Heart left ventricle (tissue), 16 donors: Measurements from ENCODE around the gene PCIF1. TPM values are rescaled to one million over a fixed set of nuclear protein-coding genes. Genes with fewer than 3 reads are reported as not detected.

Experiments used
- ATAC-seq, 4 donors: fragments of 200-7000 bp; cut with Tn5 transposase; one replicate each; pipeline ENCODE4 v1.9.1; 2020 to 2022; ENCODE audit warnings: moderate library complexity in 4 of 4, mild to moderate bottlenecking in 3 of 4, moderate number of reproducible peaks in 1 of 4
- DNase-seq, 5 donors: peaks; one replicate each; pipeline ENCODE4 v3.0.0-alpha.2; 2020
- H3K27ac ChIP-seq, 12 donors: fragments of 200-600 bp; sonication (generic) in 4 of 12; one replicate each; pipeline versions ENCODE4 v1.5.0 to v1.8.0; 2016 to 2022; ENCODE audit warnings: mild to moderate bottlenecking in 2 of 12
- H3K27me3 ChIP-seq, 9 donors: fragments of 200-600 bp; sonication (generic) in 2 of 9; one replicate each; pipeline versions ENCODE4 v1.5.1 to v1.8.0; 2016 to 2022; ENCODE audit warnings: mild to moderate bottlenecking in 3 of 9
- H3K36me3 ChIP-seq, 9 donors: fragments of 200-600 bp; sonication (generic) in 2 of 9; one replicate each; pipeline versions ENCODE4 v1.5.0 to v1.8.0; 2018 to 2022; ENCODE audit warnings: mild to moderate bottlenecking in 2 of 9
- H3K4me1 ChIP-seq, 12 donors: fragments of 200-600 bp; sonication (generic) in 4 of 12; one replicate each; pipeline versions ENCODE4 v1.5.0 to v1.8.0; 2016 to 2022; ENCODE audit warnings: mild to moderate bottlenecking in 3 of 12
- H3K4me3 ChIP-seq, 12 donors: fragments of 200-600 bp; sonication (generic) in 4 of 12; one replicate each; pipeline versions ENCODE4 v1.5.0 to v1.8.0; 2017 to 2022; ENCODE audit warnings: mild to moderate bottlenecking in 9 of 12, moderate library complexity in 4 of 12
- H3K9me3 ChIP-seq, 12 donors: fragments of 200-600 bp; sonication (generic) in 4 of 12; one replicate each; pipeline versions ENCODE4 v1.5.0 to v1.8.0; 2016 to 2022; ENCODE audit warnings: mild to moderate bottlenecking in 1 of 12
- POLR2A ChIP-seq, 2 donors: fragments of 450-650 bp; IDR thresholded peaks; one replicate each; pipeline ENCODE4 v1.6.1; 2017; ENCODE audit warnings: antibody characterized with exemption in 2 of 2, mild to moderate bottlenecking in 2 of 2, moderate library complexity in 2 of 2
- WGBS, 4 donors: extraction: QIAGEN DNeasy Blood & Tissue Kit in 2 of 4; methylation state at CpG; one replicate each; pipeline versions ENCODE4 v1.1.5 to v1.1.7; 2013 to 2018; 5-methylcytosine and 5-hydroxymethylcytosine counted together
- intact Hi-C, 10 donors: fragments of 100-400 bp; cut with DNase I; formaldehyde crosslinking; loops; one replicate each; pipeline versions ENCODE4 v1.11.1 to v1.14.2; 2022
- polyA plus RNA-seq, 2 donors: library from polyadenylated mRNA; stranded (reverse); fragments of 200-250 nt; gene quantifications; one replicate each; pipeline ENCODE4 v1.2.3, GENCODE V29; 2013
- total RNA-seq, 9 donors: library from RNA; depleted of rRNA in 2 of 9; stranded (reverse); fragments of >200 nt in 2 of 9; fragmentation: NEBNext Ultra II Directional in 3 of 9; extraction: Animal tissue kit (Norgen Biotek cat#: 25700) in 3 of 9; gene quantifications; one replicate each; pipeline versions ENCODE4 v1.1.0 to v1.2.4, GENCODE V29; 2016 to 2023
- TF ChIP-seq, protein P1 (sequence below), 12 donors: fragments of 200-600 bp; sonication (generic) in 4 of 12; IDR thresholded peaks; one replicate each; pipeline versions ENCODE4 v1.5.0 to v1.8.0; 2018 to 2022; ENCODE audit warnings: antibody characterized with exemption in 12 of 12, mild to moderate bottlenecking in 5 of 12
- donor health status: ischemic (EF 13 %, LVEDD 7.1; RV severe dilation, severe dysfunction).
- donor health status: healthy with polysubstance abuse.
- donor health status: DM: no; HTN: yes; CAD: no.
- donor health status: DM: no; HTN: no; CAD: no.
- donor health status: ischemic (EF 25% LVEDD 6.9; RV normal size, moderate dysfunction).
- donor health status: ischemic (EF 25% LVEDD 5.7; RV mildly dilated, moderate dysfunction).
- donor health status: healthy.
- donor health status: DM: yes; HTN: yes; CAD: no.
- donor health status: ischemic (EF 35%, LVEDD 5.7; RV mildly dilated, moderate dysfunction).
- donor health status: nonischemic (EF 11% LVEDD 7.7; RV severe dilation, severe dysfunction).
- donor health status: DM: yes; HTN: yes; CAD: no.
- donor health status: PGD.
- donor health status: ischemic (EF 29% LVEDD 5.4; RV normal size, mild dysfunction).
- donor health status: nonischemic (EF 23%, LVEDD 6.1; RV moderate dilation, normal function).

PCIF1 gene
- total and polyA plus RNA-seq, 11 donors = 17.5 to 40.2 (median 28.2) TPM

DNA sequence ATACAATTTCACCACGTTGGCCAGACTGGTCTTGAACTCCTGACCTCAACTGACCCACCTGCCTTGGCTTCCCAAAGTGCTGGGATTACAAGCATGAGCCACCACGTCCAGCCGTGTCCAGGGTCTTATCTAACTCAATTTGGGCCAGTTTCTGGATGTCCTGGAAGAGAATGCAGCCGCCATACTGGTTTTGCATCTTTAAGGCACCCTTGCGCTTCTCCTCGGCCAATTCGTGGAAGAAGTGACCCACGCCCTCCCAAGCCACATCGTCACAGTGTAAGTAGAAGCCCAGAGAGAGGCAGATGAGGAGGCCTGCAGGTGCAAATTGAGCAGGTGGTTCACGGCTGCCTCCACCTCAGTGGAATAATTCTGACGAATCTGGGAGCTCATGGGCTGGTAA is 41.2 kb downstream of the PCIF1 start:
- intact Hi-C loops = loop anchor here in 3 of 10 donors (10.0 kb wide), 2 partner anchors 109 to 181 kb away; partner anchors contain the start of genes DNTTIP1 (in 2 of the 3), WFDC3 (in 2 of the 3) and NCOA5 (in 1 of the 3)
- DNase-seq = no peak
- TF ChIP-seq POLR2A (IDR thresholded peaks at IDR 0.05) = no peak
- TF ChIP-seq, protein P1, sequence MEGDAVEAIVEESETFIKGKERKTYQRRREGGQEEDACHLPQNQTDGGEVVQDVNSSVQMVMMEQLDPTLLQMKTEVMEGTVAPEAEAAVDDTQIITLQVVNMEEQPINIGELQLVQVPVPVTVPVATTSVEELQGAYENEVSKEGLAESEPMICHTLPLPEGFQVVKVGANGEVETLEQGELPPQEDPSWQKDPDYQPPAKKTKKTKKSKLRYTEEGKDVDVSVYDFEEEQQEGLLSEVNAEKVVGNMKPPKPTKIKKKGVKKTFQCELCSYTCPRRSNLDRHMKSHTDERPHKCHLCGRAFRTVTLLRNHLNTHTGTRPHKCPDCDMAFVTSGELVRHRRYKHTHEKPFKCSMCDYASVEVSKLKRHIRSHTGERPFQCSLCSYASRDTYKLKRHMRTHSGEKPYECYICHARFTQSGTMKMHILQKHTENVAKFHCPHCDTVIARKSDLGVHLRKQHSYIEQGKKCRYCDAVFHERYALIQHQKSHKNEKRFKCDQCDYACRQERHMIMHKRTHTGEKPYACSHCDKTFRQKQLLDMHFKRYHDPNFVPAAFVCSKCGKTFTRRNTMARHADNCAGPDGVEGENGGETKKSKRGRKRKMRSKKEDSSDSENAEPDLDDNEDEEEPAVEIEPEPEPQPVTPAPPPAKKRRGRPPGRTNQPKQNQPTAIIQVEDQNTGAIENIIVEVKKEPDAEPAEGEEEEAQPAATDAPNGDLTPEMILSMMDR (IDR thresholded peaks at IDR 0.05) = no peak

DNA sequence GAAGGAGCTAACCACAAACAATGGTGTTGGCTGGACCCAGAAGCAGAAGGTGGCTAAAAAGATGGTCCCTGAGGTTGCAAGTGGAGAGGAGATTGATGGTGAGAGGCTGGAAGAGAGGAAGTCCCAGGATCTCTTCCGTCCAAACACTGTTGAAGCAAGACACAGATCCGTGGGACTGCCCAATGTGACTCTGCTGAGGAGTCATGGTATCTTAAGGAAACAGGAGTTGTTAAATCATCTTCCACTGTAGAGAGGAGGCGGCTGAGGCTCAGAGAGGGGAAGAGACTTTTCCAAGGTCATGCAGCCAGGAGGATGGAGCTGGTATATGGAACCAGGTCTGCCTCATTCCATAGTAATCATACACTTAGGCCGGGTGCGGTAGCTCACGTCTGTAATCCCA is 41.6 kb downstream of the PCIF1 start:
- intact Hi-C loops = loop anchor here in 3 of 10 donors (10.0 kb wide), 2 partner anchors 109 to 181 kb away; partner anchors contain the start of genes DNTTIP1 (in 2 of the 3), WFDC3 (in 2 of the 3) and NCOA5 (in 1 of the 3)
- TF ChIP-seq, protein P1 (IDR thresholded peaks at IDR 0.05) = no peak
- TF ChIP-seq POLR2A (IDR thresholded peaks at IDR 0.05) = no peak
- Histone ChIP-seq H3K27ac (no peak overlapping the region), H3K27me3 (peaks cover 0 to 6% (median 0%) of the 10 kb centered on the region in 9 donors), H3K9me3 (no peaks in the 10 kb centered on the region), H3K4me1 (peaks cover 0 to 9% (median 0%) of the 10 kb centered on the region in 12 donors), H3K4me3 (no peak overlapping the region), H3K36me3 (no peaks in the 10 kb centered on the region)
- no peak for DNase-seq
- 73 to 86% (median 77%) methylated on average over 6 of the region's 6 CpGs for WGBS, 4 donors
- no peak for ATAC-seq

More for the DNA sequence above, 41.2 kb downstream of the PCIF1 start:
- H3K4me1 ChIP-seq = peaks cover 0 to 13% (median 1%) of the 10 kb centered on the region in 12 donors
- peaks cover 0 to 6% (median 0%) of the 10 kb centered on the region in 9 donors for H3K27me3 ChIP-seq
- no peaks in the 10 kb centered on the region for H3K36me3 ChIP-seq
- H3K27ac ChIP-seq = no peak overlapping the region
- no peak overlapping the region for H3K4me3 ChIP-seq
- H3K9me3 ChIP-seq = no peaks in the 10 kb centered on the region
- no peak for ATAC-seq
- 83 to 87% (median 85%) methylated on average over 11 of the region's 11 CpGs for WGBS, 4 donors

- DNase-seq (no peak), ATAC-seq (no peak)
- Histone ChIP-seq H3K4me1 (no peaks in the 10 kb centered on the region), H3K27me3 (peaks cover 0 to 24% (median 0%) of the 10 kb centered on the region in 9 donors), H3K27ac (no peak overlapping the region), H3K36me3 (no peaks in the 10 kb centered on the region), H3K4me3 (no peak overlapping the region), H3K9me3 (no peaks in the 10 kb centered on the region)
- intact Hi-C loops = no loop called here
- TF ChIP-seq, protein P1 (IDR thresholded peaks at IDR 0.05) = no peak
- no peak for TF ChIP-seq POLR2A (IDR thresholded peaks at IDR 0.05)
- 87 to 91% (median 89%) methylated on average over 6 of the region's 6 CpGs for WGBS, 4 donors
These were observed 46.8 kb downstream of the PCIF1 start for GRCh38 chr20:45981261-45981660.

DNA sequence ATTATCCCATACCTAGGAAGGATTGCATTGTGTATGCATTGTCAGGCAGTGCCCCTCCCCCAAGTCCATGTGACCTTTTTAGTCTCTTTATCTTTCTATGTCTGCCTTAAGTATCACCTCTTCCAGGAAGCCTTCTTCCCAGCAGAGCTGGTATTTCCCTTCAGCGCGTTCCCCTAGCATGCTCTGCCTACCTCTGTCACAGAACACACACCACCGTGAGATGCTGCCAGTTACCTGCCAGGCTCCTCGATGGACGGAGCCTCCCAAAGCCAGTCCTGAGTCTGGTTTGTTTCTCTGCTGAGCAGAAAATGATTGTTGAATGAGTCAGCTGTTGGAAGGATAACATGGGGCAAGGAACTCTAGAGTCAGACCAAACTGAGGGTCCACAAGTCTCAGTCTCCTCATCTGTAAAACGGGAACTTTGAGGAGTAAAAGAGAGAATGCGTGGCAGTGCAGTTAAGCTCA is 48.8 kb downstream of the PCIF1 start:
- TF ChIP-seq, protein P1 (IDR thresholded peaks at IDR 0.05) = no peak
- no peak for TF ChIP-seq POLR2A (IDR thresholded peaks at IDR 0.05)
- no peak overlapping the region for H3K4me3 ChIP-seq
- WGBS, 4 donors = 58 to 69% (median 65%) methylated on average over 7 of the region's 7 CpGs
- DNase-seq (no peak), ATAC-seq (no peak)
- H3K27ac ChIP-seq = no peak overlapping the region
- H3K36me3 ChIP-seq = no peaks in the 10 kb centered on the region
- peaks cover 0 to 6% (median 0%) of the 10 kb centered on the region in 12 donors for H3K4me1 ChIP-seq
- peaks cover 0 to 30% (median 0%) of the 10 kb centered on the region in 9 donors for H3K27me3 ChIP-seq
- intact Hi-C loops = no loop called here
- no peaks in the 10 kb centered on the region for H3K9me3 ChIP-seq
